HG03460 (cell line): ENCODE results near the gene OR51B5.
"Not testable (repeated sequence)": the region's sequence is repeated elsewhere in the genome, so short reads cannot be mapped to it uniquely, and the experiment has no call there.

Source experiments
- ATAC-seq: cut with Tn5 transposase; IDR thresholded peaks from one replicate; pipeline ENCODE4 v1.9.1; 2021; ENCODE audit not compliant: unreplicated experiment

Gene OR51B5

DNA sequence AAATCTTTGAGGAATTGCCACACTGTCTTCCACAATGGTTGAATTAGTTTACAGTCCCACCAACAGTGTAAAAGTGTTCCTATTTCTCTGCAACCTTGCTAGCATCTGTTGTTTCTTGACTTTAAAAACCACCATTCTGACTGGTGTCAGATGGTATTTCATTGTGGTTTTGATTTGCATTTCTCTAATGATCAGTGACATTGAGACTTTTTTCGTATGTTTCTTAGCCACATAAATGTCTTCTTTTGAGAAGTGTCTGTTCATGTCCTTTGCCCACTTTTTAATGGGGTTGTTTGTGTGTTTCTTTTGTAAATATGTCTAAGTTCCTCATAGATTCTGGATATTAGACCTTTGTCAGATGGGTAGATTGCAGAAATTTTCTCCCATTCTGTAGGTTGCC lies 6.1 kb downstream of the OR51B5 start:
- not testable (repeated sequence) for ATAC-seq

DNA sequence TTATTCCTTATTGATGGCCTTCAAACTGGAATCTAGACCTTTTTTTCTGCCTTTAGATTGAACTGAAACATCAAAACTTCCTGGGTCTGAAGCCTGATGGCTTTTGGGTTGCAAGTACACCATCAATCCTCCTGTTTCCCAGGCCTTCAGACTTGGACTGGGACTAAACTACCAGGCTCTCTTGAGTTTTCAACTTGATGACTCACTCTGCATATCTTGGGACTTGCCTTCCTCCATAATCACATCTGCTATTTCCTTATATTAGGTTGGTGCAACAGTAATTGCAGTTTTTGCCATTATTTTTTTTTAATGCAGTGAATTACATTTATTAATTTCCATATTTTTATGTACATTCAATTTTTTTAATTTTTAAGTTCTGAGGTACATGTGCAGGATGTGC lies 7.0 kb downstream of the OR51B5 start:
- no peak for ATAC-seq

DNA sequence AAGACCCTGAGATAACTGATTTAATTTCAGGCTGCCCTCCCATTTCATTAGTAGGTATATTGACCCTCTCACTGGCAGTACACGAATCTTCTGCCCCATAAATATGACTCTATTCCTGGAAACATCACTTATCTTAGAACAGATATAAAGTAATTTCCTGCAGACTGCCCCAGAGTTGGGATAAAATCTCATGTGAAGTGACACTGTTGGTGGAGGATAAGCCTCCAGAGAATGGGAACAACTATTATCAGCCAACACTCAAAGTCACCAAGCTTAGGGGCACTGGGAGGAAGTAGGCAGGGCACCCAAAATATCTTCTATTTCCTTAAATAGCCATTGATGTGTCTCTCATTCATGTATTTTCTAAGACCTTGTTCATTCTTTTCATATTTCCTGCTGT lies 8.2 kb downstream of the OR51B5 start:
- ATAC-seq, result no peak

DNA sequence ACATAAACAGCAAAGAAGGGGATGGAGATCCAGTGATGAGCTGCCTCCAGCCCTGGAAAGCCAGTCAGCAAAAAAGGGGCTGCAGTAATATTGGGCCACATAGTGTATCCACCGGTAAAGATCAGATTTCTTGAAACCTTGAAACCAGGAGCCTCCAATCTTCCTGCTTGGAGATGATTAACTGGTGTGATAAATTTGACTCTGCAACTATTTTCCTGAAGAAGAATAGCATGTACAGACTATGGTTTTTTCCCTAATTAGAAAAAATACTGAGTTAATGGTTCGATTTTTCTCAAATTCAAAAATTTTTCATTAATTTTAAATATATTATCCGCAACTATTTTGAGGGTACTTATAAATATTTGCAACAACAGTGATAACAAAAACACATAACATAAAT lies 19.1 kb downstream of the OR51B5 start, which contains the start of gene OR51B2:
OR51B2 (minus strand) TSS at position 101 of the 400 bp plus-strand sequence; CDS start at position 101, 0 bp downstream.
- no peak for ATAC-seq

DNA sequence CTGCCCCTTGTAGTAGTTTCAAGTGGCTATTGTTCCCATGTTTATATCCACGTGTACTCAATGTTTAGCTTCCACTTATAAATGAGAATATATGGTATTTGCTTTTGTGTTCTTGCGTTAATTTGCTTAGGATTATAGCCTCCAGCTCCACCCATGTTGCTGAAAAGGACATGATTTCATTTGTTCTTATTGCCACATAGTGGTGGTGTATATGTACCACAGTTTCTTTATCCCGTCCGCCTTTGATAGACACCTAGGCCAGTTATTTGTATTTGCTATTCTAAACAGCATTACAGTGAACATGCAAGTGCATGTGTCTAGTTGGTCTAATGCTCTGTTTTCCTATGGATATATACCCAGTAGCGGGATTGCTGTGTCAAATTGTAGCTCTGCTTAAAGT lies 26.0 kb downstream of the OR51B5 start:
- no peak for ATAC-seq

DNA sequence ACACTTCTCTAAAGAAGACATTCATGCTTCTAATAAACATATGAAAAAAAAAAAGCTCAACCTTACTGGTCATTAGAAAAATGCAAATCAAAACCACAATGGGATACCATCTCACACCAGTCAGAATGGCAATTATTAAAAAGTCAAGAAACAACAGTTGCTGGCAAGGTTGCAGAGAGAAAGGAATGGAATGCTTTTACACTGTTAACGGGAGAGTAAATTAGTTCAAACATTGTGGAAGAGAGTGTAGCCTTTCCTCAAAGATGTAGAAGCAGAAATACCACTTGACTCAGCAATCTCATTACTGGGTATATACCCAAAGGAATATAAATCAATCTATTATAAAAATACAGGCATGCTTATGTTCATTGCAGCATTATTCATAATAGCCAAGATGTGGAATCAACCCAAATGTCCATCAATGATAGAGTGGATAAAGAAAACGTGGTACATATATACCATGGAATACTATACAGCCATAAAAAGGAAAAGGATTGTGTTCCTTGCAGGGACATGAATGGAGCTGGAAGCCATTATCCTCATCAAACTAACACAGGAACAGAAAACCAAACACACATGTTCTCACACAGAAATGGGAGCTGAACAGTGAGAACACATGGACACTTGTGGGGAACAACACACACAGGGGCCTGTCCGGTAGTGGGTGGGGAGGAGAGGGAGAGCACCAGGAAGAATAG lies 29.8 kb downstream of the OR51B5 start:
- not testable (repeated sequence) for ATAC-seq

DNA sequence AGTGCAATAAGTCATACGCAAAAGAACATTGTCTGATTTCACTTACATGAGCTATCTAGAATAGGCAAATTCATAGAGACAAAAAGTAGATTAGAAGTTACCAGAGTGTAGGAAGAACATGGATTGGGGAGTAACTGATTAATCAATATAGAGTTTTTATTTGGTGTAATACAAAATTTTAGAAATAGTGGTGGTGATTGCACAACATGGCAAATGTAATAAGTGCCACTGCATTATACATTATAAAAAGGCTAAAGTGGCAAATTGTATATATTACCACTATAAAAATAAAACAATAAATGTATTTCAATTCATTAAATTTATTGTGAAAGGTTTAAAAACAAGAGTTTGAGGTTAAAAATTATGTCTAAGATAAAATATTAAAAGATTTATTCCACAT lies 32.9 kb downstream of the OR51B5 start:
- no peak for ATAC-seq

DNA sequence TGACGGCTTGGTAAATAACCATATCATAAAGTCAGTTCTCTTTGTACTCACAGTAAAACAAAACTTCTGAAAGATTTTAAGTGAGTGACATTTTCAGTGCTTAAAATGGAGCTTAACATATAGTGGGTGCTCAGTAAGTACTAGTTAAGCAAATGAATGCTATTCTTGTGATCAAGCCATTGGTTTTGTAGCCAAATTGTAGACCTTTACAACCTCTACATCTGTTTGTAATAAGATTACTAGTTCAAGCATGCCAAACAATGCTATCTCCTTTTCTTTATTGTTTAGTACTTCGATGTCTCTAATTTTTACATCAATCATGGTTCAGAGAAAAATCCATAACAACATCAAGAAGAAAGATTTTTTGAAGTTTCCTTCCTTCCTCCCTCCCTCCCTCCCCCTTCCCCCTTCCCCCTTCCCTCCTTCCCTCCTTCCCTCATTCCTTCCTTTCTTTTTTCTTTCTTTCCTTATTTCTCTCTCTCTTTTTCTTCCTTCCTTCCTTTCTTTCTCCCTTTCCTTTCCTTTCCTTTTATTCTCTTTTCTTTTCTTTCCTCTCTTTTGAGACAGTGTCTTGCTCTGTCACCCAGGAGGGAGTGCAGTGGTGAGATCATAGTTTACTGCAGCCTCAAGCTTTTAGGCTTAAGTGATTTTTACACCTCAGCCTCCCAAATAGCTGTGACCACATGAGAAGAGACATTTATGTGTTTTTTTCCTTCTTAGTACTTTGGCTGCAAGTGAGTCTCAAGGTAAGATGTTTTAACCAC lies 35.9 kb downstream of the OR51B5 start:
- ATAC-seq, result no peak

DNA sequence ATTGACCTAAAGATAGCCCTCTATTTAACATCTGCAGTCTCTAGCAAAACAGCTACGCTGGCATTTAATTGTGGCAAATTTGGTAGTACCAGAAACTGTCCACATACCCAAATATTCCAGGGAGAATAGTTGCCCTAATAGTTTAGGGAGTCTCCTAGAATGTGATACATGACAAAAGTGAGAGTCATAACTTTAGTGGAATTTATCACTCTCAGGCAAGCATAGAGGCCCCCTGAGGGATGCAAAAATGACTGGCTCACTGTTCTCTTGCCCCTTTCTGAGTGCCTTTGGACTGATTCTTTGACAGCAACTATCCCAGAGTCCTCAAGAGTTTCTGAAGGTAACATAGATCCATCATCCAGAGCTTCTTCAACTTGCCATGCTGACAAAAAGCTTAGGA lies 39.3 kb downstream of the OR51B5 start:
- ATAC-seq, result no peak

DNA sequence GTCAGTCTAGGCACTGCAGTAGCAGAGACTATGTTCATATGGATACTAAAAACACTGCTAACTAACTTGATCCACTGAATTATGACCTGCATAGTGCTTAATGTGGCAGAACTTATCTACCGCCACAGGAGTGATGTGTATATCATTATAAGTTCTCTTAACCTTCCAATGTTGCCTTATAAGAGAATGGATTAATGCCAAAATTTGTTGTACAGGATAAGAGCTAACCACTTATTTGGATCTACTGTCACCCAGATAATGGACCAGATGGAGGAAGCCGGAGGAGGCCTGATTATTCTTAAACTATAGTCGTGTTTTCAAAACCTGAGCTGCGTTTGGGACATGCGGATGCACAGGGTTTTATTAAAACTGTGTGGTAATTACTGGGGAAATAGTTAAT lies 39.7 kb downstream of the OR51B5 start:
- no peak for ATAC-seq

DNA sequence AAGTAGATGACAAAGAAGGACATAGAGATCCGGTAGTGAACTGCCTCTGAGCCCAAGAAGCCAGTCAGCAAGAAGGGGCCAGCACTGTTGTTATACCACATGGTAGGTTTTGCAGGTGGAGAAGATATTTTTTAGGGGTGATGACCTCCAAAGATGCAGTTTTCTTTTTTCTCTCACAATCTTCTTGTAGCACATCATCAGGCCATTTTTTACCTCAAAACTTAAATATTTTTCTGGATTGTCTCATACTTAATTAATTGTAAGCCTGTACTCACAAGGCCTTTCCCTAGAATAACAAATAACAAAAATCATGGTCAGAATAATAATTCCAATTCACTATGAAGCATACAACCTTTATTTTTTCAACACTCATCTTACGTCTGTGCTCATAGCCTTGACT lies 41.5 kb downstream of the OR51B5 start, which contains the start of gene OR51B4:
OR51B4 (minus strand) TSS at position 101 of the 400 bp plus-strand sequence; CDS start at position 101, 0 bp downstream.
- ATAC-seq, result no peak

DNA sequence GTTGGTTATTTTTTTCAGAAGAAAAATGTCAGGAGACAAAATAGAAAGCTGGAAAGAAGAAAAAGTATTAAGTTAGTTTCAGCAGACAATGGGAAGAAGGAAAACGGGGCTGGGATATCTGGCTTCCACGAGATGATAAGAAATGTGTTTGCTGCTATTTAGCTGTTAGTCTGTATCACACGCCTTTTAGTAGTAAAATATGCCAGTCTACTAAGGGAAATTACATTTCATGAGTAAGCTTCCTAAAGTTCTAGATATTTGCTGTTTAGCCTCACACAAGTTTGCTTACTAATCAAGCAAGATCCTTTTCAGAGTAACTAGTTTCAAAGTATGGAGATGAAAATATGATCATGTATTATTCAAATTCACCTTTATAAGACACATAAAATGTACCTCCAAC lies 43.1 kb downstream of the OR51B5 start:
- ATAC-seq, result no peak

DNA sequence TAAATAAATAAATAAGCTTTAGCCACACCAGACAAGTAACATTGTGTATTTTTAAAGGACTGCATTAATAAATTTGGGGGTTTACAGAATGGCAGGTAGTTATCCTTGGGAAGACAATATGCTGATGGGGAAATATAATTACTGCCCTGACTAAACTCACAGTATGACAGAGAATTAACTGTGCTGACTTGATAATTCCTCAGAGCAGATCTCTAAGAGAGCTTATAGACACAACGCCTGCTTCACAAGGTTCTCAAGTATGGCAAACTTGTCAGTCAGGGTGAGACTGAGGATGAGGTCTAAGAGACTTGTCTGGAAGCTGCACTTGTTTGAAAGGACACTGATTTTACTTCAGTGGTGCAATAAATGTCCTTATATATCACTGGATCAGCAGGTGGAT lies 44.9 kb downstream of the OR51B5 start:
- no peak for ATAC-seq

DNA sequence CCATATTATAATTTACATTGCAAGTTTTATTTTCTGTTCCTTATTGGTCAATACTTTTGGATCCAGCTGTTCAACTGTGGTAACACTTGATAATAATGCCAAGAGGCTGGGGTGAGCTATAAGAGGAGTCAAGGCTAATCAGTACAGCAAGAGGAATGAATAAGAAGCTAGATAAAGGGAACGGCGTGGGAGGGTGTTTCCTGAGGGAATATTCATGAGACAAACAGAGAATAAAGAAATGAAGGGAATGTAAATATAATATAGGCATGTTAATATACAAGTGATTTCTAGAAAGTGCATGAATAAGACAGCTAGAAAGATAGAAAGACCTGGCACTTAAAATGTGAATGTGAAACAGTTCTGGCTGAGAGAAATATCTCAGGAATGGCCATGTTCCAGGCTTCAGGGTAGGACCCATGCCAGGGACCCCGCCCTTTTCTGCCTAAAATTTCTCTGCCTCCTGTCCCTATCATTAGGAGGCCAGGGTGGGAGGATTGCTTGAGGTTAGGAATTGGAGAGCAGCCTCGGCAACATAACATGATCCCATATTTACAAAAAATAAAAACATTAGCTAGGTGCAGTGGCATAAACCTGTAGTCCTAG lies 45.5 kb downstream of the OR51B5 start:
- no peak for ATAC-seq

DNA sequence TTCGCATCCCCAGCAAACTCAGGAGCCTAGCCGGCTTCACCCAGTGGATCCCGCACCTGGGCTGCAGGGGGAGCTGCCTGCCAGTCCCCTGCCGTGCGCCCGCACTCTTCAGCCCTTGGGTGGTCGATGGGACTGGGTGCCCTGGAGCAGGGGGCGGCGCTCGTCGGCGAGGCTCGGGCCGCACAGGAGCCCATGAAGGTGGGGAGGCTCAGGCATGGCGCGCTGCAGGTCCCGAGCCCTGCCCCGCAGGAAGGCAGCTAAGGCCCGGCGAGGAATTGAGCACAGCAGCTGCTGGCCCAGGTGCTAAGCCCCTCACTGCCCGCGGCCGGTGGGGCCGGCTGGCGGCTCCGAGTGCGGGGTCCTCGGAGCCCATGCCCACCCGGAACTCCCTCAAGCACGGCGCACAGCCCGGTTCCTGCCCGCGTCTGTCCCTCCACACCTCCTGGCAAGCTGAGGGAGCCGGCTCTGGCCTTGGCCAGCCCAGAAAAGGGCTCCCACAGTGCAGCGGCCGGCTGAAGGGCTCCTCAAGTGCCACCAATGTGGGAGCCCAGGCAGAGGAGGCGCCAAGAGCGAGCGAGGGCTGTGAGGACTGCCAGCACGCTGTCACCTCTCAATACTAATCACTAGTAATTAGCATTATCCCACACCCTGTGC lies 48.9 kb downstream of the OR51B5 start:
- ATAC-seq, result not testable (repeated sequence)

DNA sequence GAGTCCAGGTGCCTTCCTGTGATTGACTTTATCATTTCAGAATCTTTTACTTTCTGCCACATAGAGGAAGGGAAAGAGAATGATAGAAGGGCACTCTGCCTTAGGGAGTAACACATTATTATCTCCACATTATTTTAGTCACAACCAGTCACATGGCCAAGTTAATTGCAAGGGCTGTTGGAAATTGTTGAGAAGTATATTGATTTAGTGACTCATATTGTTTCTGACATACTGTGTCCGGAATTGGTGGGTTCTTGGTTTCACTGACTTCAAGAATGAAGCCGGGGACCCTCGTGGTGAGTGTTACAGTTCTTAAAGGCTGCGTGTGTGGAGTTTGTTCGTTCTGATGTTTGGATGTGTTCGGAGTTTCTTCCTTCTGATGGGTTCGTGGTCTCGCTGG lies 50.3 kb downstream of the OR51B5 start:
- ATAC-seq, result no peak
